B cell (primary cell): ENCODE data around the gene COPS7B. TPM values are rescaled to one million over a fixed set of nuclear protein-coding genes. Genes with fewer than 3 reads are reported as not detected.
"Not testable (repeated sequence)": the region's sequence is repeated elsewhere in the genome, so short reads cannot be mapped to it uniquely, and the experiment has no call there.

Experiments
- ATAC-seq: fragments of 200-7000 bp; cut with Tn5 transposase; one replicate; pipeline ENCODE4 v1.10.0; 2021; ENCODE audit warnings: low read depth, mild to moderate bottlenecking, moderate number of reproducible peaks, moderate library complexity
- CTCF ChIA-PET: fragments of 350-600 bp; sonication (Branson Sonifier 250); formaldehyde crosslinking; loops from one replicate; lab custom pipeline; 2021; ENCODE audit warnings: antibody characterized with exemption, inconsistent platforms; lab: Charles Lee
- POLR2A ChIA-PET: fragments of 350-600 bp; sonication (Branson Sonifier 250); formaldehyde crosslinking; loops from one replicate; lab custom pipeline; 2021; ENCODE audit warnings: antibody characterized with exemption; lab: Charles Lee
- DNase-seq: peaks from one replicate; pipeline ENCODE4 v3.0.0; 2013
- H2AFZ ChIP-seq: 2 replicates; pipeline ENCODE4 v1.6.1; 2012; ENCODE audit warnings: mild to moderate bottlenecking, low read depth, low read length; ENCODE audit not compliant: insufficient read depth, poor library complexity, severe bottlenecking
- H3K27ac ChIP-seq, 2 donors: 1 replicate in 1 of 2; 2 replicates in 1 of 2; pipeline ENCODE4 v1.5.1; 2012 to 2013; ENCODE audit warnings: low read length in 2 of 2, mild to moderate bottlenecking in 2 of 2, moderate library complexity in 1 of 2
- H3K27me3 ChIP-seq, 4 experiments: fragments of 200-600 bp in 1 of 4; sonication (generic) in 1 of 4; replicated peaks in 1 of 4; 1 replicate in 2 of 4; 2 replicates in 2 of 4; pipeline versions ENCODE4 v1.6.1 to v1.7.0; 2013 to 2016; ENCODE audit warnings: low read length in 3 of 4, mild to moderate bottlenecking in 2 of 4, mixed read lengths in 1 of 4, moderate library complexity in 1 of 4; ENCODE audit not compliant: insufficient read depth in 4 of 4, control insufficient read depth in 3 of 4; ENCODE audit errors: control extremely low read depth in 1 of 4
- H3K36me3 ChIP-seq, 2 experiments: replicated peaks in 1 of 2; 1 replicate in 1 of 2; 2 replicates in 1 of 2; pipeline versions ENCODE4 v1.6.1 to v1.7.1; 2013; ENCODE audit warnings: low read length in 1 of 2; ENCODE audit not compliant: insufficient read depth in 2 of 2, control insufficient read depth in 1 of 2; ENCODE audit errors: control extremely low read depth in 1 of 2, extremely low read depth in 1 of 2
- H3K4me1 ChIP-seq, 2 donors: fragments of 200-600 bp in 1 of 2; sonication (generic) in 1 of 2; 1 replicate in 1 of 2; 2 replicates in 1 of 2; pipeline versions ENCODE4 v1.5.1 to v1.6.1; 2013 to 2017; ENCODE audit warnings: low read length in 2 of 2; ENCODE audit not compliant: control insufficient read depth in 2 of 2, insufficient read depth in 2 of 2
- H3K4me2 ChIP-seq: replicated peaks from 2 replicates; pipeline ENCODE3; 2012; ENCODE audit warnings: mild to moderate bottlenecking, low read depth, low read length; ENCODE audit not compliant: poor library complexity, severe bottlenecking
- H3K4me3 ChIP-seq, 5 experiments: fragments of 200-600 bp in 1 of 5; sonication (generic) in 1 of 5; 1 replicate in 3 of 5; 2 replicates in 2 of 5; pipeline versions ENCODE4 v1.5.1 to v1.7.0; 2011 to 2016; ENCODE audit warnings: low read length in 4 of 5, mild to moderate bottlenecking in 4 of 5, low read depth in 2 of 5, control low read depth in 1 of 5, moderate library complexity in 1 of 5; ENCODE audit not compliant: insufficient read depth in 1 of 5; ENCODE audit errors: control extremely low read depth in 1 of 5, extremely low read depth in 1 of 5
- H3K79me2 ChIP-seq: fragments of 200-600 bp; sonication (generic); one replicate; pipeline ENCODE4 v1.6.0; 2016; ENCODE audit warnings: low read length; ENCODE audit not compliant: control insufficient read depth, insufficient read depth
- H3K9ac ChIP-seq: fragments of 200-600 bp; sonication (generic); 2 replicates; pipeline ENCODE4 v1.6.1; 2017; ENCODE audit warnings: mild to moderate bottlenecking, low read length, moderate library complexity
- H3K9me3 ChIP-seq, 3 donors: one replicate each; pipeline versions ENCODE4 v1.6.1 to v1.7.1; 2013; ENCODE audit warnings: low read length in 2 of 3; ENCODE audit not compliant: control insufficient read depth in 2 of 3, insufficient read depth in 1 of 3; ENCODE audit errors: control extremely low read depth in 1 of 3
- H4K20me1 ChIP-seq: 2 replicates; pipeline ENCODE4 v1.6.0; 2012; ENCODE audit warnings: mild to moderate bottlenecking, low read length; ENCODE audit not compliant: insufficient read depth, control insufficient read depth, poor library complexity, severe bottlenecking
- H3K27ac Mint-ChIP-seq: one replicate; pipeline ENCODE4 v1.8.0; 2021; ENCODE audit warnings: mixed read lengths
- H3K27me3 Mint-ChIP-seq: one replicate; pipeline ENCODE4 v1.8.0; 2021; ENCODE audit warnings: mixed read lengths
- H3K4me1 Mint-ChIP-seq: one replicate; pipeline ENCODE4 v1.8.0; 2021; ENCODE audit warnings: mixed read lengths
- H3K4me3 Mint-ChIP-seq: one replicate; pipeline ENCODE4 v1.8.0; 2021; ENCODE audit warnings: mixed read lengths
- H3K9me3 Mint-ChIP-seq: one replicate; pipeline ENCODE4 v1.8.0; 2022; ENCODE audit warnings: mixed read lengths; ENCODE audit not compliant: insufficient read depth
- WGBS: methylation state at CpG from one replicate; pipeline ENCODE4 v1.1.5; 2013; ENCODE audit warnings: missing lambda C conversion rate; ENCODE audit not compliant: insufficient coverage; 5-methylcytosine and 5-hydroxymethylcytosine counted together
- intact Hi-C: fragments of 100-400 bp; cut with micrococcal nuclease; formaldehyde crosslinking; loops from one replicate; pipeline ENCODE4 v1.10.0; 2022
- polyA plus RNA-seq: library from polyadenylated mRNA; depleted of rRNA; stranded (reverse); fragments of >200 nt; gene quantifications from 2 replicates; pipeline ENCODE4 v1.2.3, GENCODE V29; 2012
- total RNA-seq, 2 donors: library from RNA; stranded (reverse); fragments of 120-200 nt in 1 of 2; gene quantifications; 1 replicate in 1 of 2; 2 replicates in 1 of 2; pipeline versions ENCODE4 v1.2.3 to v1.2.4, GENCODE V29; 2013 to 2022

COPS7B gene
- total and polyA plus RNA-seq, 2 donors (not counting 1 experiment from before 2014, with no cell fraction given) = 52.7 to 70.8 TPM

DNA sequence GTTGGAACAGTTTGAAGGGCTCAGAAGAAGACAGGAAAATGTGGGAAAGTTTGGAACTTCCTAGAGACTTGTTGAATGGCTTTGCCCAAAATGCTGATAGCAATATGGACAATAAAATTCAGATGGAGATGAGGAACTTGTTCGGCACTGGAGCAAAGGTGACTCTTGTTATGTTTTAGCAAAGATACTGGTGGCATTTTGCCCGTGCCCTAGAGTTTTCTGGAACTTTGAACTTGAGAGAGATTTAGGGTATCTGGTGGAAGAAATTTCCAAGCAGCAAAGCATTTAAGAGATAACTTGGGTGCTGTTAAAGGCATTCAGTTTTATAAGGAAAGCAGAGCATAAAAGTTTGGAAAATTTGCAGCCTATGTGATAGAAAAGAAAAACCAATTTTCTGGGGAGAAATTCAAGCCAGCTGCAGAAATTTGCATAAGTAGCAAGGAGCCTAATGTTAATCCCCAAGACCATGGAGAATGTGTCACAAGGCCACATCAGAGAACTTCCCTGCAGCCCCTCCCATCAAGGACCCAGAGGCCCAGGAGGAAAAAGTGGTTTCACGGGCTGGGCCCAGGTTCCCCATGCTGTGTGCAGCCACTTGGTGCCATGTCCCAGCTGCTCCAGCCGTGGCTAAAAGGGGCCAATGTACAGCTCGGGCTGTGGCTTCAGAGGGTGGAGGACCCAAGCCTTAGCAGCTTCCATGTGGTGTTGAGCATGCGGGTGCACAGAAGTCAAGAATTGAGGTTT lies 37.9 kb upstream of the COPS7B start:
- 51% methylated on average over 6 of the region's 6 CpGs for WGBS
- CTCF ChIA-PET = not testable (repeated sequence)

GRCh38 chr2:231749016-231749415 lies 37.2 kb upstream of the COPS7B start:
- 91% methylated on average over 10 of the region's 10 CpGs for WGBS
- not testable (repeated sequence) for H3K4me3 Mint-ChIP-seq, H3K27ac Mint-ChIP-seq

More for the DNA sequence above, 37.9 kb upstream of the COPS7B start:
- H3K4me1 ChIP-seq, H3K79me2 ChIP-seq, H4K20me1 ChIP-seq, H3K4me1 Mint-ChIP-seq, H3K9me3 Mint-ChIP-seq, H3K4me3 Mint-ChIP-seq, intact Hi-C loops, DNase-seq, H3K27me3 ChIP-seq, ATAC-seq, H3K27me3 Mint-ChIP-seq, H2AFZ ChIP-seq, POLR2A ChIA-PET, H3K27ac Mint-ChIP-seq, H3K9me3 ChIP-seq, H3K36me3 ChIP-seq, H3K27ac ChIP-seq, H3K4me3 ChIP-seq, H3K4me2 ChIP-seq, H3K9ac ChIP-seq: not testable (repeated sequence)

More at GRCh38 chr2:231749016-231749415, 37.2 kb upstream of the COPS7B start:
- H3K27me3 ChIP-seq, DNase-seq, H3K27ac ChIP-seq, H3K4me1 Mint-ChIP-seq, H3K4me3 ChIP-seq, intact Hi-C loops, H3K4me2 ChIP-seq, ATAC-seq, H3K9me3 ChIP-seq, H2AFZ ChIP-seq, H3K4me1 ChIP-seq, H3K9ac ChIP-seq, H4K20me1 ChIP-seq, H3K36me3 ChIP-seq, H3K9me3 Mint-ChIP-seq, H3K79me2 ChIP-seq, H3K27me3 Mint-ChIP-seq: not testable (repeated sequence)
- CTCF ChIA-PET = interaction anchor here (0.7 kb wide), 1 partner anchor 20 kb away, joined by 3 read pairs; no protein-coding TSS in a partner anchor
- POLR2A ChIA-PET = interaction anchor here (0.7 kb wide), 1 partner anchor 893 kb away, joined by 4 read pairs; no protein-coding TSS in a partner anchor
